HG02798 (cell line): ENCODE results near the gene ERCC5.

Experiments
- ATAC-seq: cut with Tn5 transposase; IDR thresholded peaks from one replicate; pipeline ENCODE4 v1.9.1; 2021; ENCODE audit warnings: mild to moderate bottlenecking; ENCODE audit not compliant: unreplicated experiment, poor library complexity

ERCC5 gene

DNA sequence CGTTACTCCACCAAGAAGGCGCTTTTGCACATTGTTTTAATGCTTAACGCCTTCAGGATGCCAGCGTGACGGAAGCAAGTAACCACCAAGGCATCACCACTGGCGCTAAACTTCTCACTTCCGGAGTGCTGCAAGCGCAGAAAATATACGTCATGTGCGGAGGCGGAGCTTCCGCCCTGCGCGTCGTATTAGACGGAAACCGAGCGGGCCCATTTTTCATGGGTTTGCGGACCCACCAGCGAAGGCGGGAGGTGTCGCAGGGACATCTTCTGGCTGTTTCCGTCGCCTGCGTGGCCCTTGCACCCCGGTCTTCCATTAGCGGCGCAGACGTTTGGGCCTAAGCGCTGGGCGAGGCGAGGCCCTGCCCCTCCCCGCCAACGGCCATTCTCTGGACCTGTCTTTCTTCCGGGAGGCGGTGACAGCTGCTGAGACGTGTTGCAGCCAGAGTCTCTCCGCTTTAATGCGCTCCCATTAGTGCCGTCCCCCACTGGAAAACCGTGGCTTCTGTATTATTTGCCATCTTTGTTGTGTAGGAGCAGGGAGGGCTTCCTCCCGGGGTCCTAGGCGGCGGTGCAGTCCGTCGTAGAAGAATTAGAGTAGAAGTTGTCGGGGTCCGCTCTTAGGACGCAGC is at the start of gene ERCC5:
Gene ERCC5 (plus strand): TSS at position 403 of the 631 bp plus-strand sequence. CDS start 235 bp downstream, outside the sequence.
- peak; percentile 86 for ATAC-seq

DNA sequence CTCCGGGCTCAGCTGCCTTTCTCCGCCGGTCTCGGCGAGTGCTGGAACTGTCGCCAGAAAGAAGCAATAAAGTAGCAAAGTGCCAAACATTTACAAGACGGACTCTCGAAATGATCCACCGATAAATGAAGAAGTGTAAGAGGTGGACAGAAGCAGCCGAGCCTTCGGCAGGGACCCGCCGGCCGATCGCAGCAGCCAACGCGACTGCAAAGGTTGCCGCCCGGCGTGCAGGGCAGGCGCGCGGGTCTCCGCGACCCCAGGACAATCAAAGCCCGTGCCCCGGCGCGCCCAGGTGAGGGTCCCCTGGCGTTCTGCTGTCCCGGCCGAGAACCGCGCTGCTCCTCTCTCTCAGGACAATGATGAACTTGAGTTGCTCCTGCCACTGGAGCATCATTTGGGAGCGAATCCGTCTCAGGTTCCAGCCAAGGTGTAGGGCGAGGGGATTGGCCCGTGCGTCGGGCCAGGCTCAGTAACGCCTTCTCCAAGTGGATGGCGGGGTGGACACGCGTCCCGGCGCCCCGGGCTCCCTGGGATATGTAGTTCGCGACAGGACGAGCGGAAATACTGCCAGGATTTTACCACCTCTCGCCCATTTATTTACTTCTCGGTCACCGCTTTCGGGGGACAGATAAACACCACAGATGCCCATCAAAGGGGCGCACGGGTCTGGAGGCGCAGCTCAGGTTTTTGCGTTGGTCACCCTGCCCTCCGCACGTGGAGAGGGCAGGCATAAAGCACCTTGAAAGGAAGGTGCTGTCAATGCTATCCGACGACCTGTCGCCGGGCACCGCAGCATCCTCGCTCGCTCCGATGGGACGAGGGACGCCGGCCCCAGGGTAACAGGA is 47.0 kb upstream of the ERCC5 start, which contains the start of the genes BIVM and POGLUT2:
Gene BIVM (plus strand): TSS at position 539 of the 845 bp plus-strand sequence. CDS start 8,149 bp downstream, outside the sequence.
Gene POGLUT2 (minus strand): TSS at position 396 of the 845 bp plus-strand sequence. CDS start 306 bp downstream, at position 90.
- peak; percentile 82 for ATAC-seq

DNA sequence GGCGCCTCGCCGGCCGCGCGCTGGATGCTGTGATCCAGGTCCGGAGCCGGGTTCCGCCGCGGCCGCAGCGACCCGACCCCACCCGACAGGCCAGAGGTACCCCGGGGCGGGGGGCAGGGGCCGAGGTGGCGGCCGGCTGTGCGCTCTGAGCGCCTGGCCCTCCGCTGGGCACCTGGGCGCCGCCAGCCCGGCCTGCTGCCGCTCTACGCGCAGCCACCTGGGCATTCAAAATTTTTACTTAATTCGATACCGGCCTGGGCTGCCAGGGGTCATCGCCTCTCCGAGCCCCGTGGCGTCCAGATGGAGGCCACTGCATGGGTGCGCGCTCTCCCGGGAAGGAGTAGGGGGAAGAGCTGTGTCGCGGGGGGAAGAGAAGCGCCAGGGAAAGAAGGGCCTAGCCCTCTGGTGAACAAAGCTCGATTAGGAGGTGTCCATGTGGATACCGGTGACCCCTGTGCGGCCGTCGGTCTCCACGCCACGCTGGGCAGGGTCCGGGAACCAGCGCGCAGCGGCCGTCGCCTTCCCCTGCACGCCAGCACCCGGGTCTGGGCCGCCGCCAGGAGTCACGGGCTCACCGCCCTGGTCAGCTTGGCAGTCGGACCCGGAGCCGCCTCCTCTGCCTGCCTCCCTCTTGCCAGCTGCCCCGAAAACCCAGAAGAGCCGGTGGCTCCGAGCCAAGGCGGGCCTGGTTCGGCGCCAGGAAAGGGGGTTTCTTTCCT is 46.2 kb upstream of the ERCC5 start:
- peak; percentile 12 for ATAC-seq

DNA sequence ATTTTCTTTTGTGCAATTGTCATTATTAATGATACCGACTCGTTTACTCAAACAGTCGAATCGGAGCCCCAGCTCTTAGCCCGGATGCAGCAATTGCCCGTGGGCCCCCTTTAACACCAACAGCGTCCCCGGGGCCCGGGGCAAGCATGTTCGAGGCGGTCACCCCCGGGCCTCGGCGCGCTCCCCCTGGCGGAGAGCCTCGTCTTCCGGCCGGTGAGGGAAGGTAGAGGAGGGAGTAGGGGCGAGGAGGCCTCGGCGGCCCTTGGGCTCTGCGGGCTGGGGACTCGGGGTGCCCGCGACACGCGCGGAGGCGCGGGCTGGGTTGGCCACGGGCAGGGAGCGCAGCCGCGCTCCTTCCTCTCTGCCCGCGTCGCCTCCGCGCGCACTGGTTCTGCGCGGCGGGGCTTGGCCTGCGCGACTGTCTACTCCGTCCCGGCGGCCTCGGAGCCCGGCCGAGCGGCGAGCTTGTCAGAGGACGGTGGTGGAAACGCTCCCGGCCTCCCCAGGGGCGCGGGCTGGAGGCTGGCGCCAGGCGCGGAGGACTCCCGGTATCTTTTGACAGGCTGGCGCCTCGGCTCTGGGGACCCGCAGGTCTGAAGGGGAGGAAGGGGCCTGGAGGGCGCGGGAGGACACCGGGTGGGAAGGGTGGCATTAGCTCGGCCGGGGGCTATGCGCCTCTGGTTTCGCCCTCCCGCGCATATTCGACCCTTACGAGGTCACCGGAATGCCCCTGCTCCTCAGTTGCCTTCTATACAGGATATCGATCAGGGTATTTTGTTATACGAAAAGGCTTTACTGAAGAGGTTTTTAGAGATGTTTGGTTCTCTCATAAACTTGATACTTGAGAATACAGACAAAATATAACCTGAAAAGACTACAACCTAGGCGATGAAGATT is 45.4 kb upstream of the ERCC5 start:
- peak; percentile 86 for ATAC-seq

DNA sequence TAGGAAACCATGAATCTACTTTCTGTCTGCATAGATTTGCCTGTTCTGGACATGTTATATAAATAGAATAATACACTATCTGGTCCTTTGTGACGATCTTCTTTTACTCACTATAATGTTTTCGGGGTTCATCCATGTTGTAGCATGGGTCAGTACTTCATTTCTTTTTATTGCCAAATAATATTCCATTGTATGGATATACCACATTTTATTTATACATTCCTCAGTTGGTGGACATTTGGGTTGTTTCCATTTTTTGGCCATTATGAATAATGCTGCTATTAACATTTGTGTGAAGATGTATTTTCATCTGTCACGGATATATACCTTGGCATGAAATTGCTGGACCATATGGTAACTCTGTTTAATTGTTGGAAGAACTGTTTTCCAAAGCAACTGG is 40.2 kb upstream of the ERCC5 start:
- no peak for ATAC-seq

DNA sequence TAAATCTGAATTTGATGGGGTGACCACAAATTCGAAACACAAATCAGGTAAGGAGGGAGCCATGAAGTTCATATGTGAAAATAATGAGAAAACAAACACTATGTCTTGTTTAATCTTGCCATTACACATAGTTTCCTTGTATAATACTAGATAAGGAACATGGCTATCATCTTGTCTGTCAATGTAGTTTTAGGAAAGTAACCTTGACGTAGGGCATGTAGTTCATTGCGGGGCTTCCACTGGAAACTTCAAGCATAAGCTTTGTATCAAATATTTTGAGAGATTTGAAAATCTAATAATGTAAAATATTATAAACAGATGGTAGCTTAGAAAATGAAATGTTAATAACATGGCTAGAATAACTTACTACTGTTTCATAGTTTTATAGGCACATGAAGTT is 38.1 kb upstream of the ERCC5 start:
- ATAC-seq, result no peak

DNA sequence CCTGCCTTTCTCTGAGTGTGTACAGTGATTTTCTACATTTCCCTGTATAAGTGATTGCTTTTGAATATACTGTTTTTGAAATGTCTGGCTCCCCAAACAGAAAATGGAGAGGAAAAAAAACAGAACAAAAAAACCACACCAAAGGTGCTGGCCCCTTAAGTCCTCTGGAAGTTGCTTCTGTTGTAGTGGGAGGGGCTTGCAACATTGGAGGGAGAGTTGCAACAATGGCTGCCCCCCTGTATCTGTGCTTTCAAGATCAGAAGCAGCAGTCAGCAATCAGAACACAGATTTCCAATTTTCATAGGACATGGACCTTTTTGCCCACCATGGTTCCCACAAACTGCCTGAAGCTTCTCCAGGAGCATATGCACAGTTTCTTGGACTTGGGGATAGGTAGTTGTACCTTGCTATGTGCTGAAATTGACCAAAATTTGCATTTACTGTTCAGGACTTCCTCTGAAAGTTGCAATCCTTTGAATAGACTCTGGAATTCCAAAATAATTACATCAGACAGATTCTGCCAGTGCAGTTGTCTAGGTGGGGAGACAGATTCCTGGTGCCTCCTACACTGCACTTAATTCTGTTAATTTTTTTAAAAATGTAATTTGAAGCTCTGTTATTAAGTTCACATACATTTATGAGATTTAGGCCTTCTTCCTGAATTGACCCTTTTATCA is 33.1 kb upstream of the ERCC5 start:
- no peak for ATAC-seq

DNA sequence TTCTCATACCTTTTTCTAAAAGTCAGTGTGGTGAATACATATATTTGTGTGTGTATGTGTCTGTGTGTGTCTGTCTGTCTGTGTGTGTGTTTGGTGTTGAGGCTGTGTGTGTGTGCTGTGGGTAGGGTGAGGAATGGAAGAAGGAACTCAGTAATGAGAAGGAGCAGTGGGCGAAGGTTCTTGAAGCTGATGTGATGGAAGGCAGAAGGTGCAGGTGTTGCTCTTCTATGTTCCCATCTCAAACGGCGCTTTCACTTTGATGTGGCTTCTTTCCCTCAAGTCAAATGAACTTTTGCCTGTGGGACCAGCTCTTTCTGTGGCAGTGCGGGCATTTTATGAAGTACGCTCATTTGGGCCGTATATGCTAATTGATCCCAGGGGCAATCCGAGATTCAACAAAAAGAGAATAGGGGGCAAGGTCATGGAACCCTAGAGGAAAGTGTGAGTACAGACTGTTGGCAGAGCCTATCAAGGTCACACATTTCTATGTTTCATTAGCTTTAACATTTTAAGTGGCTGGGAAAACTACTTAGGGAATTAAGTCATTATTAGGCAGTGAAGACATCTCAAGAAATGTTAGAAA is 31.7 kb upstream of the ERCC5 start:
- ATAC-seq, result peak; percentile 73

DNA sequence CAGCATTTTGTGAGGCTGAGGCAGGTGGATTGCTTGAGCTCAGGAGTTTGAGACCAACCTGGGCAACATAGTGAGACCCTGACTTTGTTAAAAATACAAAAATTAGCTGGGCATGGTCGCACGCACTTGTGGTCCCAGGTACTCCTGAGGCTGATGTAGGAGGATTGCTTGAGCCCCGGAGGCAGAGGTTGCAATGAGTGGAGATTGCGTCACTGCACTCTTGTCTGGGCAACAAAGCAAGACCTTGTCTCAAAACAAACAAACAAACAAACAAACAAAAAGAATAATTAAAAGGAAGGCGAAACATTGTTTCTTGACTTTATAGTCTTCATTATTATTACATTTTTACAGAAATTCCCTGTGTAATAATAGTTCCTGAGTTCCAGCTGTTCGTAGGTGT is 31.0 kb upstream of the ERCC5 start:
- ATAC-seq, result no peak

DNA sequence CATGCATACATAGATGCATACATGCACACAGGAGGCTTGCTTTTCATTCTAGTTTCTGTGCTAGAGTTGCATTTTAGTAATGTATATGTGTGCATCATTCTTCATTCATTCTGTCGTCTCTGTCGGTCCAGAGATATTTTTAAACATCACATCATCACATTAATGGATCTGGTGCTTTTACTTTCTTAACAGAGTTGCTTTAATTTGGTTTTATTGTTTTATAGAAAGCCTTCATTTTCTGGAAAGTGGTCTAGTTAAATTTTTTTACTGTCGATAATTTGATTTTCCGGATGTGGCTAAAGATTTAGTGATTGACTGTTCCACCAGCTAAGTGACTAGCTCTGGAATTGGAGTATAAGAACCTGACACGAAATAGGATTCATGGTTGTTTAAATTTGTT is 30.0 kb upstream of the ERCC5 start:
- ATAC-seq, result no peak

DNA sequence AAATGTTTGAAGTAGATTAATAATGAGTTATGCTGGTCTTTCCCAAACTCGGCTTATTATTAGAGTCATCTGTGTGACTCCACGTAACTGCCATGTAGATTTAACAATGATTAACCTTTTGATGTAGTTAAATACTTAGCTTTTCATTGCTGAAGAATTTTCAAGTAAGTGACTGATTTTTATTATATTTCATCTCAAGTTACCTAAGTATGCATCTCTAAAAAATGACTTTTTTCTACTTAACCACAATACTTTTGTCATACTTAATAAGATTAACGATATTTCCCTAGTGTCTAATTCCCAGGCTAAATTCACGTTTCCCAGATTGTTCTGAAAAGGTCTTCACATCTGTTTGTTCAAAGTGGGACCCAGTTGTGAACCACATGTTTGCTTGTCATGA is 29.1 kb upstream of the ERCC5 start:
- ATAC-seq, result no peak

DNA sequence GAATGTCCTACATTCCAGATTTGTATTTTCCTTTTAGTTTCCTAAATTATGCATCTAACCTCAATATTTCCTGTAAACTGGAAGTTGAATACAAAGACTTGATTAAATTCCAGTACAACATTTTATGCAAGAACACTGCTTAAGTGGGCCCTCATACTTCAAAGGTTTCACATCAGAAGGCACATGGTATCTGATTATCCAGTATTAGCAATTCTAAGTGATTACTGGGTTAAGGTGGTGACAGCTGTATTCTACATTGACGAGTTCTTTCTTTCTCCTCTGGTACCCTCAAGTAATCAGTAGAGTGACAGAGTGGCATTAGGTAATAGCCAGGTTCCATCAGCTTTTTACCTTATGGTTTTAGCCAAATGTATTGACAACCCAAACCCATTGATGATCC is 28.6 kb upstream of the ERCC5 start:
- no peak for ATAC-seq

DNA sequence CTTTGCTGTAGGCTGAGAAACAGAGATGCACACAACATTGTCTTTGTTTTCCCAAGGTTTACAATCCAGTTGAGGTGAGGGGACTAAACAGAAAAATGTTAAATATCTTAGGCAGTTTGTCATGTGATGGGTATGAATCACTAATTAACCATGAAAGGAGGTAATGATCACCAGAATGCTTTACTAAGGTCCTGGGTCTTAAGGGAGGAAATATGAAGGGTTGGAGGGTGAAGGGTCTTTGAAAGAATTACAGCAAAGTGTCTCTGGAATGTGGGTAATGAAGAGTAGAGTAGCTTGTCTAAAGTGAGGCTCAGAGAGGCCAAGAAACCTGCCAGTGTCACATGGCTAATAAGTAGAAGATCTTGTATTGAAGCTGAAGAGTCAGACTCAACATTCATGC is 27.9 kb upstream of the ERCC5 start:
- no peak for ATAC-seq

DNA sequence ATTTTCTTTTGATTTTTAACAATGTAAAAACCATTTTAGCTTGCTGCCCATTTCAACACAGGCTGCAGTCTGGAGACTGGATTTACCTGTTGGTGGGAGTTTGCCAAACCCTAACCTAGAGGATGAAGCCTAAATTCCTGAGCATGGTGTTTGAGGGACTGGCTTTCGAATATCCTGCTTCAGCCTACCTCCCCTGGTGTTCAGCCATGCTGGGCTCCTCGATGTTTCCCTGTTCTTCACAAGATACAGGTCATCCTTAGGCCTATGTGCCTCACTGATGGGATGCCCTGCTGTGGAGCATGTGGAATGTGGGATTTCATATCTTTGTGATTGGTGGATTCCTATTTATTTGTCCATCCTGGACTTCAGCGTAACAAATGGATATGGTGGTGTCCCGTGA is 20.4 kb upstream of the ERCC5 start:
- ATAC-seq, result no peak

DNA sequence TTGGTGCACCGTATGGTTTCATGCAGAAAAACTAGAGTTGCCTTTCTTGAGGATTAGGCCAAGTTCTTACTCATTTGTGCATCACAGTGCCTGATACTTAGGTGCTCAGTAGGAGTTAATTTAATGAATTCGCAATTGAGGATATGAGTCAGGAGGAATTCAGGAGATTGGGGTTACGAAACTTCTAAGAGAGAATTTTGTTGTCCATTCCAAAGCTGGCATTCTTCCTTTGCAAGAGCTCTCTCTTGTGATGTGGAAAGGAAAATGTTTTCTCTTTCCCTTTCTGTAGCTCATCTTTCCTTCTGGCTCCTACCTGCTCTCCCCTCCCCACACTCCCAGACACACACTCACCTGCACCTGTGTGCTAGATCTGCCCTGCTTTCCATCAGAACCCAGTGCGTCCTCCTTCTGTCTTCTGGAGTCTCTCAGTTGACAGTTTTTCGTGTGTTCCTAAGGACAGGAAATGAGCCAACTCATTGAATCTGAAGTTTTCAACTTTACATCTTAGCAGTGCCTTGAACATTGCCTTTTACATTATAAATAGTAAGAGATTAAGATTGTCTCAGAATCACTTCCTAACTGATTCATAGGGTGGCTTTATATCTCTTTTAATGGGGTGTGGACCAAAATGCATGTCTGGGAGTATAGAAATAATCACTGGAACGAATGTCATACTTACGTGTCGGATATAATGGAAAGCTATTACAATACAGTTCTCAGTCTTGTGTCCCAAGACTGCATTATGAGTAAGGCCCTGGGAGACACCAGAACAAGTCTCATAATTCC is 19.7 kb upstream of the ERCC5 start:
- no peak for ATAC-seq

DNA sequence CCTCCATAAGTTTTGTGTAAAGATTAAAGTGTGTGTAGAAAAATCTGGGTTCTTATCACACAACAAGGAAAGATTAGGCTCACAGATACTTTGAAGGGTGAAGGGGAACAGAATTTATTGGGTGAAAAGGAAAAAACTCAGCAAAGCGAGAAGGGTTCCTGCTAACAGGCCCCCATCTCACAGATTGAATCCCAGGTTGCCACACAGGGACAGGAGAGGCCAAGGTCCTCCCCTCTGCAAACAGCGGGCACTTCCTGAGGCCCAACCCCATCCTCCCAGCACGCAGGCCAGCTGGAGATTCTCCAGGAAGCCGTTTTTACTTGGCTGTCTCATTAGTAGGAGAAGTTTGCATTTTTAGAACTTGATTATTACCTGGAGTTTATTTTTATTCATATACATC is 15.2 kb upstream of the ERCC5 start:
- ATAC-seq, result no peak

DNA sequence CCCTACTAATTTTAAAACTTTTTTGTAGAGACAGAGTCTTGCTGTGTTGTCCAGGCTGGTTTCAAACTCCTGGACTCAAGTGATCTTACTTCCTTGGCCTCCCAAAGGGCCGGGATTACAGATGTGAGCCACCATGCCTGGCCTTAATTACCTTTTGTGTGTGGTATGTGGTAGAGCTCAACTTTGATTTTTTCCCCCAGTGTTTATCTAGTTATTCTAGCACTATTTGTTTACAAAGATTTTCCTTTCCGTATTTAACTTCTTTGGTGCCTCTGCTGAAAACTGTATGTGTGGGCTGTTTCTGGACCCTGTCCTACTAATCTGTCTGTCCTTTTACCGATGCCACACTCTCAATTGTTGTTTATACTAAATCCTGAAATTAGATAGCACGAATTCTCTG is 9.4 kb upstream of the ERCC5 start:
- ATAC-seq, result no peak

DNA sequence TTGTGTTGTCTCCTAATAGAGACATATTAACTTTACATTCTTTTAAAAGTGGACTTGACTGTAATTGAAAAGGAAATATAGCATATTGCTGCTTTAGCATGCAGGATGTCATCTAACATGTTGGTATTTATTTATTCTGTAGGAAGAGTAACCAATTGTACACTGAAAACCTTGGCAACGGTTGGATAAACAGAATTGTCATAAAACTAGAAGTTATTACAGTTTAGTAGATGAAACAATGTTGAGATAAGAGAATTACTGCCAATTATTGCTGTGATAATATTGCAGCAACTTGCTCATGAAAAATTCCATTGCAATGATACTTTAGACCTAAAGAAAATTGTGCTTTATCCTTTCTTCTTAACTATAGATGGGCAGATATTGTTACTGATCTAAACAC is 7.6 kb upstream of the ERCC5 start:
- no peak for ATAC-seq
